ENCODE data around the gene PLEKHA4. TPM values are rescaled to one million over a fixed set of nuclear protein-coding genes. Genes with fewer than 3 reads are reported as not detected.

PLEKHA4 gene
- total RNA-seq, 1 experiment from 2014 or later, result 1.2 TPM

- Histone ChIP-seq H3K4me3 (ENCODE audit: low read length) (no peak overlapping the region), H3K9ac (ENCODE audit: low read length) (no peak overlapping the region), H3K27ac (ENCODE audit: low read length) (no peak overlapping the region), H4K20me1 (ENCODE audit: low read length) (no peaks in the 10 kb centered on the region), H3K9me2 (replicated peaks; ENCODE audit: low read length) (no peaks in the 10 kb centered on the region), H3K27me3 (ENCODE audit: low read length) (no peaks in the 10 kb centered on the region), H3K79me2 (ENCODE audit: low read length) (peaks cover 17% of the 10 kb centered on the region), H3F3A (ENCODE audit: low read length, unreplicated experiment) (no peaks in the 10 kb centered on the region), H3K4me2 (ENCODE audit: low read length) (no peak overlapping the region), H3K36me3 (ENCODE audit: low read depth, low read length) (no peaks in the 10 kb centered on the region), H3K9me3 (ENCODE audit: low read length) (no peaks in the 10 kb centered on the region), H3K4me1 (ENCODE audit: insufficient read depth, low read length) (peaks cover 5% of the 10 kb centered on the region; the same call in 1 of the 2 replicates), H2AFZ (ENCODE audit: low read length) (no peak overlapping the region)
- no TSS peak for BruUV-seq (replicated peaks)
- POLR2A ChIA-PET (ENCODE audit: unreplicated experiment), result no interaction called here
- no peak for DNase-seq
- TF ChIP-seq EZH2 (IDR thresholded peaks at IDR 0.05; ENCODE audit: low read length, unreplicated experiment), result no peak
- TF ChIP-seq CTCF (conservative IDR thresholded peaks at IDR 0.05; ENCODE audit: low read depth, low read length), result no peak
- no peak for TF ChIP-seq EZH2phosphoT487 (IDR thresholded peaks at IDR 0.05; ENCODE audit: borderline replicate concordance, low read length)
- no peak for ATAC-seq
- CTCF ChIA-PET, result no interaction called here
- intact Hi-C loops (cut with micrococcal nuclease), result no loop called here
Measured at GRCh38 chr19:48897181-48897580, 28.8 kb upstream of the PLEKHA4 start.

- BruUV-seq (replicated peaks), result no TSS peak
- no peak overlapping the region for H3K9ac ChIP-seq (ENCODE audit: low read length)
- no peaks in the 10 kb centered on the region for H4K20me1 ChIP-seq (ENCODE audit: low read length)
- no peak overlapping the region for H2AFZ ChIP-seq (ENCODE audit: low read length)
- ATAC-seq, result no peak
- intact Hi-C loops (cut with micrococcal nuclease), result no loop called here
- ChIA-PET POLR2A (ENCODE audit: unreplicated experiment) (no interaction called here), CTCF (no interaction called here)
- no peaks in the 10 kb centered on the region for H3K27me3 ChIP-seq (ENCODE audit: low read length)
- no peaks in the 10 kb centered on the region for H3F3A ChIP-seq (ENCODE audit: low read length, unreplicated experiment)
- no peak overlapping the region for H3K4me2 ChIP-seq (ENCODE audit: low read length)
- DNase-seq, result no peak
- H3K4me1 ChIP-seq (ENCODE audit: insufficient read depth, low read length), result peaks cover 5% of the 10 kb centered on the region; the same call in 1 of the 2 replicates
- H3K27ac ChIP-seq (ENCODE audit: low read length), result no peak overlapping the region
- no peaks in the 10 kb centered on the region for H3K9me3 ChIP-seq (ENCODE audit: low read length)
- TF ChIP-seq EZH2phosphoT487 (IDR thresholded peaks at IDR 0.05; ENCODE audit: borderline replicate concordance, low read length), result no peak
- no peak for TF ChIP-seq CTCF (conservative IDR thresholded peaks at IDR 0.05; ENCODE audit: low read depth, low read length)
- TF ChIP-seq EZH2 (IDR thresholded peaks at IDR 0.05; ENCODE audit: low read length, unreplicated experiment), result no peak
- H3K36me3 ChIP-seq (ENCODE audit: low read depth, low read length), result no peaks in the 10 kb centered on the region
- H3K79me2 ChIP-seq (ENCODE audit: low read length), result peaks cover 10% of the 10 kb centered on the region
- H3K9me2 ChIP-seq (replicated peaks; ENCODE audit: low read length), result no peaks in the 10 kb centered on the region
- no peak overlapping the region for H3K4me3 ChIP-seq (ENCODE audit: low read length)
Measured at GRCh38 chr19:48896191-48896720, 27.8 kb upstream of the PLEKHA4 start.

- Histone ChIP-seq H4K20me1 (ENCODE audit: low read length) (no peaks in the 10 kb centered on the region), H3K4me3 (ENCODE audit: low read length) (no peak overlapping the region), H3K27ac (ENCODE audit: low read length) (no peak overlapping the region), H3K9ac (ENCODE audit: low read length) (no peak overlapping the region), H3K9me3 (ENCODE audit: low read length) (no peaks in the 10 kb centered on the region), H3K79me2 (ENCODE audit: low read length) (0 out of 2 replicates have a peak, but pooled peaks cover under 1% of the 10 kb centered on the region), H3K9me2 (replicated peaks; ENCODE audit: low read length) (no peaks in the 10 kb centered on the region), H3K27me3 (ENCODE audit: low read length) (no peaks in the 10 kb centered on the region), H3K4me2 (ENCODE audit: low read length) (no peak overlapping the region), H2AFZ (ENCODE audit: low read length) (no peak overlapping the region), H3K36me3 (ENCODE audit: low read depth, low read length) (no peaks in the 10 kb centered on the region), H3K4me1 (ENCODE audit: insufficient read depth, low read length) (no peaks in the 10 kb centered on the region), H3F3A (ENCODE audit: low read length, unreplicated experiment) (no peaks in the 10 kb centered on the region)
- no peak for DNase-seq
- ATAC-seq, result no peak
- ChIA-PET CTCF (no interaction called here), POLR2A (ENCODE audit: unreplicated experiment) (no interaction called here)
- BruUV-seq (replicated peaks), result no TSS peak
- intact Hi-C loops (cut with micrococcal nuclease), result no loop called here
- TF ChIP-seq CTCF (conservative IDR thresholded peaks at IDR 0.05; ENCODE audit: low read depth, low read length) (no peak), EZH2phosphoT487 (IDR thresholded peaks at IDR 0.05; ENCODE audit: borderline replicate concordance, low read length) (no peak), EZH2 (IDR thresholded peaks at IDR 0.05; ENCODE audit: low read length, unreplicated experiment) (no peak)
Measured at GRCh38 chr19:48895226-48895625, 26.8 kb upstream of the PLEKHA4 start.

Data from PC-3 (cell line).